ENCODE results near the gene COL5A2. TPM values are rescaled to one million over a fixed set of nuclear protein-coding genes. Genes with fewer than 3 reads are reported as not detected.

The COL5A2 gene
- polyA plus RNA-seq, 1 donor from 2014 or later, result 3.6 TPM

DNA sequence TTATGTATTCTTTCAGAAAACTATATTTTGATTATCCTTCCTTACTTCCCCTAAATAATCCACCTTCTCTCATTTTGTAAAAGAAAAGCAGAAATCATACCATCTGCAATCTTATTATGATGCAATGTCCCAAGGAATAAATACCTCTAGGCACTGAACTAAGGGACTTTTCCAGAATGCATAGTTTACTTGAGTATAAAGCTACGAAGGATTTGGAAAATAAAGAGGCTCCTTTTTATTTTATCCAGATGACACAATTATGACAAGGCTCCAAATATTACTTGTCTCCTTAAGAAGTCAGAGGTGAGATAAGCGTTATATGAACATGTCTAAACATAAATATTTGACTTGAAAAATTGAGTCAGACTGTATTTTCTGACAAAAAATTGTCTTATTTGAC is 133.2 kb downstream of the COL5A2 start:
- Histone ChIP-seq H3K9me2 (ENCODE audit: insufficient read depth, low read length) (no peaks in the 10 kb centered on the region), H3K27me3 (ENCODE audit: insufficient read depth, low read depth, low read length) (no peaks in the 10 kb centered on the region), H3K4me2 (ENCODE audit: low read length) (no peak overlapping the region), H3K9ac (ENCODE audit: low read length) (no peak overlapping the region), H3K4me3 (ENCODE audit: low read length) (no peak overlapping the region), H3K9me3 (ENCODE audit: low read length) (no peaks in the 10 kb centered on the region), H2AFZ (ENCODE audit: low read depth, low read length) (no peak overlapping the region), H3K36me3 (ENCODE audit: insufficient read depth, low read length) (no peaks in the 10 kb centered on the region), H3K27ac (ENCODE audit: low read length) (no peak overlapping the region), H4K20me1 (ENCODE audit: insufficient read depth) (no peaks in the 10 kb centered on the region), H3F3A (ENCODE audit: insufficient read depth, low read length, poor library complexity, severe bottlenecking) (no peaks in the 10 kb centered on the region), H3K79me2 (replicated peaks; ENCODE audit: insufficient read depth, low read length) (no peaks in the 10 kb centered on the region)
- TF ChIP-seq REST (IDR thresholded peaks at IDR 0.05; ENCODE audit: borderline replicate concordance) (no peak), EZH2 (IDR thresholded peaks at IDR 0.05; ENCODE audit: borderline replicate concordance, insufficient read depth, low read length, poor library complexity, severe bottlenecking) (no peak), TAF1 (IDR thresholded peaks at IDR 0.05; ENCODE audit: low read depth) (no peak)

- Histone ChIP-seq H3K9ac (ENCODE audit: low read length) (no peak overlapping the region), H4K20me1 (ENCODE audit: insufficient read depth) (no peaks in the 10 kb centered on the region), H3K9me2 (ENCODE audit: insufficient read depth, low read length) (no peaks in the 10 kb centered on the region), H3K27me3 (ENCODE audit: insufficient read depth, low read depth, low read length) (no peaks in the 10 kb centered on the region), H3K27ac (ENCODE audit: low read length) (no peak overlapping the region), H3F3A (ENCODE audit: insufficient read depth, low read length, poor library complexity, severe bottlenecking) (no peaks in the 10 kb centered on the region), H3K79me2 (replicated peaks; ENCODE audit: insufficient read depth, low read length) (no peaks in the 10 kb centered on the region), H2AFZ (ENCODE audit: low read depth, low read length) (no peak overlapping the region), H3K4me3 (ENCODE audit: low read length) (no peak overlapping the region), H3K36me3 (ENCODE audit: insufficient read depth, low read length) (no peaks in the 10 kb centered on the region), H3K9me3 (ENCODE audit: low read length) (no peaks in the 10 kb centered on the region), H3K4me2 (ENCODE audit: low read length) (no peak overlapping the region)
- TF ChIP-seq, protein P1, sequence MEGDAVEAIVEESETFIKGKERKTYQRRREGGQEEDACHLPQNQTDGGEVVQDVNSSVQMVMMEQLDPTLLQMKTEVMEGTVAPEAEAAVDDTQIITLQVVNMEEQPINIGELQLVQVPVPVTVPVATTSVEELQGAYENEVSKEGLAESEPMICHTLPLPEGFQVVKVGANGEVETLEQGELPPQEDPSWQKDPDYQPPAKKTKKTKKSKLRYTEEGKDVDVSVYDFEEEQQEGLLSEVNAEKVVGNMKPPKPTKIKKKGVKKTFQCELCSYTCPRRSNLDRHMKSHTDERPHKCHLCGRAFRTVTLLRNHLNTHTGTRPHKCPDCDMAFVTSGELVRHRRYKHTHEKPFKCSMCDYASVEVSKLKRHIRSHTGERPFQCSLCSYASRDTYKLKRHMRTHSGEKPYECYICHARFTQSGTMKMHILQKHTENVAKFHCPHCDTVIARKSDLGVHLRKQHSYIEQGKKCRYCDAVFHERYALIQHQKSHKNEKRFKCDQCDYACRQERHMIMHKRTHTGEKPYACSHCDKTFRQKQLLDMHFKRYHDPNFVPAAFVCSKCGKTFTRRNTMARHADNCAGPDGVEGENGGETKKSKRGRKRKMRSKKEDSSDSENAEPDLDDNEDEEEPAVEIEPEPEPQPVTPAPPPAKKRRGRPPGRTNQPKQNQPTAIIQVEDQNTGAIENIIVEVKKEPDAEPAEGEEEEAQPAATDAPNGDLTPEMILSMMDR (IDR thresholded peaks at IDR 0.05; ENCODE audit: poor library complexity, severe bottlenecking), result no peak
- no peak for TF ChIP-seq MXI1 (conservative IDR thresholded peaks at IDR 0.05; ENCODE audit: poor library complexity, severe bottlenecking)
- no peak for TF ChIP-seq REST (IDR thresholded peaks at IDR 0.05; ENCODE audit: borderline replicate concordance)
- TF ChIP-seq EZH2 (IDR thresholded peaks at IDR 0.05; ENCODE audit: borderline replicate concordance, insufficient read depth, low read length, poor library complexity, severe bottlenecking), result no peak
- TF ChIP-seq SMC3 (conservative IDR thresholded peaks at IDR 0.05; ENCODE audit: poor library complexity), result no peak
- no peak for TF ChIP-seq POLR2AphosphoS5 (IDR thresholded peaks at IDR 0.05)
- TF ChIP-seq TAF1 (IDR thresholded peaks at IDR 0.05; ENCODE audit: low read depth), result no peak
- no peak for TF ChIP-seq RAD21 (conservative IDR thresholded peaks at IDR 0.05)
- no peak for TF ChIP-seq EP300 (conservative IDR thresholded peaks at IDR 0.05; ENCODE audit: poor library complexity, severe bottlenecking)
These were observed 133.7 kb downstream of the COL5A2 start for GRCh38 chr2:189045836-189046235.
